NCI-H774 (cell line): ENCODE data around the gene LLCFC1.

Experiments used
- DNase-seq: peaks from one replicate; lab custom pipeline; 2025; lab: John Stamatoyannopoulos, UW

LLCFC1 gene

DNA sequence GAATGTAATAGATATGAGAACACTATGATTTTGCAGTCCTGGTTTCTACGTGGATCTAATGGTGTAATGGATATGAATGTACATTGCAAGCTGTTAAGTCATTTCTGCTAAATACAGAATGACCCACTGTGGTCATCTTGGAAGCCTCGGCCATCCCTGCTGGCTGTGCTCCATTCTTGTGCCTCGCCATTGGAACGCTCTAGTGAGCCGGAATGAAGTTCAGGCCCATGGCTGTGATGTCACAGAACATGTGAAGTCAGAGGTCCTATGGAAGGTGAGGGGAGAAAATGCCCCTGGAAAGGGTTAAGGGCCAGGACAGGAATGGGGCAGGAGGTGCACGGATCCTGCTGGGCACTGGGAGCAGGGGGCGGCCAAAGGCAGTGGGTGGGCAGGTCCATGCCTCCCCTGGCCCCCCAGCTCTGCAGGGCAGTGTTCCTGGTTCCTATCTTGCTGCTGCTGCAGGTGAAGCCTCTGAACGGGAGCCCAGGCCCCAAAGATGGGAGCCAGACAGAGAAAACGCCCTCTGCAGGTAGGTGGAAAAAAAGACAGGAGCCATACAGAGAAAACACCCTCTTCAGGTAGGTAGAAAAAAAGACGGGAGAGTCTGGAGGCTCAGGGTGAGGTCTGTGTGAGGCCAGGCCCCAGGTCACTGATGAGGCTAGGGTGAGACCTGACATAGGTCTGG lies at the start of gene LLCFC1:
Gene LLCFC1 (plus strand): TSS at position 259 of the 685 bp plus-strand sequence. CDS start 138 bp downstream, at position 397.
- no peak for DNase-seq

DNA sequence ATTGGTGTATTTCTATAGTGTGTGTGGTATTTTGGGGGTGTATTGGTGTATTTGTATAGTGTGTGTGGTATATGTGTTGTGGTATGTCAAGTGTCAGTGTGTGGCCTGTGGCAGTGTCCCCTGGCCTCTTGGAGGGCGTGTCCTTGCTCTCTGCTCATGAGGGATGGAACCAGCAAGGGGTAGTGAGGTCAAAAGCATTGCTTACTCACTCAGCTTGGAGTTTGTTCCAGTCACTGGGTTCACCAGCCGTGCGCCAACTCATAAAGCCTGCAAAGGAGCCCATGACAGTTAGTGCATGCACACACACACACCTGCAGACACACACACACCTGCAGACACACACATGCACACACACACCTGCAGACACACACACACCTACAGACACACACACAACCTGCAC lies 49.5 kb upstream of the LLCFC1 start:
- no peak for DNase-seq

DNA sequence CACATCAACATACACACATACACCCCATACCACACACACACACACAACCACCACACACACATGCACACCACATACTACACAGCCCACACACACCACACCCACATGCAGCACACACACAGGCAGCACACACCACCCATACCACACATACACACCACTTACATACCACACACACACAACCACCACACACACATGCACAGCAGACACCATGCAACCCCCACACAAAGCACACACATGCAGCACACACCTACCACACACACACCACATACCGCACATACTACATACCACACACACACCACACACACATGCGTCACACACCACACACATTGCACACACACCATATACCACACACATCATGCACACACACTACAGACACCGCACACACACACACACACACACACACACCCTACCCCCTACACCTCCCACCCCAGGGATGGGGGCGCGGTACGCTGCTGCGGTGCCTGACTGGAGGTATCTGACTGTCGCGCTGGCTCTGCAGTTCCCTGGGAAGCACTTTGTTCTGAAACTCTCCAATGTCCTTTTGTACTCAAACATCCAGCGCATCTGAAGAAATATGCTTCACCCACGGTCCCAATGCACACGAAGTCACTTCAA lies 48.3 kb upstream of the LLCFC1 start:
- no peak for DNase-seq

DNA sequence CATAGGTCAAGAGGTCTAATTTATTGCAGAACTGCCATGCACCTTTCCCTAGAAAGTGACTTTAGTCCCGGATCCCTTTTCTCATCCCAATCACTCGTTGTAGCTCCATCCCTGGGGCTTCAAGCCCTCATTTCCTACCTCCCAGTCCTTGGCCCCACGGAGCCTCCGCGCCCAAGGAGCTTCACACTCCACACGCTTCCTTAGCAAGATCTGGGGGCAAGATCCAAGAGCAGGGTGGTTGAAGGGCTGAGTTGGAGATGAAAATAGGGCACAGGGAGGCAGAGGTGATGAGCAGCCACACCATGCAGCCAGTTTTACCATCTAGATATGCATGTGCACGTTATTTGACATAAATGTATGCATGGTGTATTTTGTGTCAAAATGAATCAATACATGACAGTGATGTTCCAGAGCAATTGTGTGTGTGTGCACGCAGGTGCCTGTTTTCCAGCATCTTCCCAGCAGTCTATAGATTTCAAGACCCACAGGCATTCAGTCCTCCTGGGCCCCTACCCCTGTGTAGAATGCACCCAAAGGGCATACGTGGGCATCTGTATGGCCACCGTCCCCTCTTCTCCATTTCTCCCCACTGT lies 47.7 kb upstream of the LLCFC1 start:
- DNase-seq: no peak

GRCh38 chr7:142892951-142893350 lies 46.3 kb upstream of the LLCFC1 start:
- DNase-seq: no peak

- no peak for DNase-seq
Observed at GRCh38 chr7:142894112-142894984, 44.9 kb upstream of the LLCFC1 start.

DNA sequence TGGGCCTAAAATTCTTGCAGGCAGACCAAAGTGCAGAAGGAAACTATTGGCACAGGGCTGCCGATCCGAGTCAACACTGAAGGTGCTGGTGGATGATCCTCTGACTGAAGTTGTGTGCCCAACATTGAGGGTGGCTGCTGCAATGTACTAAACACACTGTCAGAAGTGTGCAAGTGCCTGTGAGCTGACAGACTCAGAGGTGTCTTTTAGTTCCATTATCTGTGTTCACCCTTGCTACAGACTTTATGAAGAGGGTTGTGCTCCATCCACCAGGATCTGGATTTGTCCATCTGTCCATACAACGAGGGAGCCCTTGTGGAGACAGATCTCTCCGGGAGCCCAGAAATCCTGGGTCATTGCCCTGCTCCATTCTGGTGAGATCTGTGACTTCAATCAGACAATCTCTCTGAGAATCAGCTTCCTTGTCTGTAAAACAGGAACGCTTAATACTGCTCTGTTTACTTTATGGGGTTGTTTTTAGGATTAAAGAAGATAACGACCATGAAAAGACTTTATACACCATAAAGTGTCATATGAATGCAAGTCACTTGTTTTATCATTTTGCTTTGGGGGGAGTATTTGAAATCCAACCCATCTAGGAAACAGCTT lies 44.2 kb upstream of the LLCFC1 start:
- no peak for DNase-seq

DNA sequence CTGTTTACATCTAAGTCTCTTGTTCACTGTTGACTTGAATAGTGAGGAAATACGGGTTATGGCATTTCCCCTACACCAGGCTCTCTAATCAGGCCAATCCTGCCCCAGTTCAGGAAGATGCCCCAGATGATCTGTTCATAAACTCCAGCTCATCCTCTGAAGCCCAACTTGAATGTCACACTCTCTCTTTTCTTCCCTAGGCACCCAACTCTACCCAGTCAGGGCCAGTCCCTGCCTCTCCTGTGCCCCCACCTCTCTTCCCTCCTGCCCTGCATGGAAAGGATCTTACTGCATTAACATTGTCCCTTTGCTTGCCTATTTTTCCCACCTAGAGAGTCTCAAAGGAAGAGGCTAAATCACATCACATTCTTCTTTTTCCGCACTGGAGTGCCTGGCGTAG lies 43.1 kb upstream of the LLCFC1 start:
- DNase-seq: no peak

DNA sequence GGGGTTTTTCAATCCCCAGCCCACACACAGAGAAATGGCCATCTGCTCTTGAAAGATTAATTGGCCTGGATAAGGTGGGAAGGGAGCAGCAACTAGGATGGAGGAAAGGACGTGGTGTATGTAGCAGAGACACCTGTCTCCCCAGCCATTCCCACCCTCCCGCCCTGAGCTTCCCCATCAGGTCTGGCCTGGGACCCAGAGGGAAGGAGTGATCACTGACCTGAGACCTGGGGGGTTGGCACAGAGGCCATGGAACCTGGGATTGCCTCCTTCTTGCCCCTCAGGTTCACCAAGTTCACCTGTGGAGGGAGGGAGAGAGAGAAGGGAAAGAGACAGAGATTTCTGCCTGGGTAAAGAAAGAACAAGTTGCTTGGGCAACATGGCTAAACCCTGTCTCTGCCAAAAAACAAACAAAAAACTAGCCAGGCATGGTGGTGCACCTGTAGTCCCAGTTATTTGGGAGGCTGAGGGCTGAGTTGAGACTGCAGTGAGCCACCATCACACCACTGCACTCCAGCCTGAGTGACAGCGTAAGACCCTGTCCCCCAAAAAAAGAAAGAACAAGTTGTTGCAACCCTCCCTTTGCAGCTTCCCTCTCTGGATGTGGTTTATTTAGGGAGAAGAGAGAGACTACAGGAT lies 42.4 kb upstream of the LLCFC1 start:
- DNase-seq: no peak

GRCh38 chr7:142897691-142898090 lies 41.6 kb upstream of the LLCFC1 start:
- DNase-seq: no peak

DNA sequence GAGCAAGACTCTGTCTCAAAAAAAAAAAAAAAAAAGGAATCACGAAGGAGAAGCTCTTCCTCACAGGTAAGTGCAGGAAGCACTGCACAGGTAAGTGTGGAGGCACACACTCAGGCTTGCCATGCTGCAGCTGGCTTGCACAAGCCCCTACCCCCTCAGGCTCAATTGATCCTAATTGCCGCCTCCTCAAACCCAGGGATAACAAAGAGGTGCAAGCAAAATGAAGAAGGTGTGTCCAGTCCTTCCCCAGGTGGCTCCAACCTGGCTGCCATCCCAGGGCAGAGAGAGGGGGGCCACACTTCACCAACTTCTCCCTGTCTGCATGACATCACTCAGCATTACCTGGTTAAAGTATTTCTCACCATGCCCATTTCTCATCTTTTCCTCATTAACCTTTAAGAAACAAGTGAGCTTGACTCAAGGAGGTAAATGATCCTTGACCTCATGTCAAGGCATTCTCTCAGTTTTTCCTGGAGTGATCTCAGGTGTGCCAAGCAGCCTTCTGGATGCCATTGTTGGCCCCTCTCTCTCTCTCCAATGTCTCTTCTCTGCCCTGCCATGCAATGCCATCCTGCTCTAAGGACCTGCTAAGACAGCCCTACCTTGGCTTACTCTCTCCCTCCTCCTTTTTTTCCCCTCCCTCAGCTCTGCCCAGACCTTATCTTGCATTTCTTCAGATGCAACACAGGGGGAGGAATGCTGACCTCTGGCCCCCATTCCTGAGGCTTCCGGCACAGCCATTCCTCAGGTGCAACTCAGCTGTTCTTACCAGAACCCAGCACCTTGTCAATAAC lies 40.7 kb upstream of the LLCFC1 start:
- no peak for DNase-seq

GRCh38 chr7:142899661-142900060 lies 39.6 kb upstream of the LLCFC1 start:
- DNase-seq: no peak

GRCh38 chr7:142901426-142902259 lies 37.6 kb upstream of the LLCFC1 start:
- DNase-seq: no peak

- no peak for DNase-seq
Observed at GRCh38 chr7:142904128-142904527, 35.2 kb upstream of the LLCFC1 start.

- DNase-seq: no peak
Observed at GRCh38 chr7:142905759-142906158, 33.5 kb upstream of the LLCFC1 start.

DNA sequence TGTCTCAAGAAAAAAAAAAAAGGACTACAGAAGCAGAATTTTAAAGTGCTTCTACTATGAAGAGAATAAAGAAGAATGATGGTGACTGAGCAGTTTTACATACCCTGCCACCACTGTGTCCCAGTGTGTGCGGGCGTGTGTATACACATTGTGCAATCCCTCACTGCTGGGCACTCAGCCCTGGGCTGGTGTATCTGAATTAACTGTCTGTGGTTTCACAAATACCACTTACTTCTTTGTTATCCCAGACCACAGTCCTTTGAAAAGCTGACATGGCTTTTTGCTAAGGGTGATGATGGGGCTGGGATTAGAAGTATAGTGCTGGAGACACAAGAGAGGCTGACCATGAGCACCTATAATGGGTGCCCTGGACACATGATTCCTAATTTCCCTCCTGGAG lies 32.6 kb upstream of the LLCFC1 start:
- no peak for DNase-seq

DNA sequence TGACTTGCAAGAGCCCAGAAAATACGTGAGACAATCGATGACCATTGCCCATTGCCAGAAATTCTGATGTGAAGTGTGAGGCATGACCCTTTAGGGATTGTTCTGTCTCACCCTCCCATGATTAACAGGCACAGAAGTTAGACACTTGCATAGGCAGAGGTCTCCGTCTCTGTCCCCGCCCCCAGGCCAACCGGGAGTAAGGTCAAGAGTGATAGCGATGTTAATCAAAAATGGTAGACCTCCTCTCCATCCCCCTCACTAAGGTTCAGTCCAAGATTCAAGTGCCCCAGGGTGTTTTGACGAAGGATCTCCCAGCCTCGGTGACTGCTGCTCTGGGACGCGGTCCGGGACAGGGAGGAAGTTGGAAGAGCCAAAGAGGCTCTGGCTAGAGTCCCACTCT lies 31.0 kb upstream of the LLCFC1 start:
- no peak for DNase-seq

DNA sequence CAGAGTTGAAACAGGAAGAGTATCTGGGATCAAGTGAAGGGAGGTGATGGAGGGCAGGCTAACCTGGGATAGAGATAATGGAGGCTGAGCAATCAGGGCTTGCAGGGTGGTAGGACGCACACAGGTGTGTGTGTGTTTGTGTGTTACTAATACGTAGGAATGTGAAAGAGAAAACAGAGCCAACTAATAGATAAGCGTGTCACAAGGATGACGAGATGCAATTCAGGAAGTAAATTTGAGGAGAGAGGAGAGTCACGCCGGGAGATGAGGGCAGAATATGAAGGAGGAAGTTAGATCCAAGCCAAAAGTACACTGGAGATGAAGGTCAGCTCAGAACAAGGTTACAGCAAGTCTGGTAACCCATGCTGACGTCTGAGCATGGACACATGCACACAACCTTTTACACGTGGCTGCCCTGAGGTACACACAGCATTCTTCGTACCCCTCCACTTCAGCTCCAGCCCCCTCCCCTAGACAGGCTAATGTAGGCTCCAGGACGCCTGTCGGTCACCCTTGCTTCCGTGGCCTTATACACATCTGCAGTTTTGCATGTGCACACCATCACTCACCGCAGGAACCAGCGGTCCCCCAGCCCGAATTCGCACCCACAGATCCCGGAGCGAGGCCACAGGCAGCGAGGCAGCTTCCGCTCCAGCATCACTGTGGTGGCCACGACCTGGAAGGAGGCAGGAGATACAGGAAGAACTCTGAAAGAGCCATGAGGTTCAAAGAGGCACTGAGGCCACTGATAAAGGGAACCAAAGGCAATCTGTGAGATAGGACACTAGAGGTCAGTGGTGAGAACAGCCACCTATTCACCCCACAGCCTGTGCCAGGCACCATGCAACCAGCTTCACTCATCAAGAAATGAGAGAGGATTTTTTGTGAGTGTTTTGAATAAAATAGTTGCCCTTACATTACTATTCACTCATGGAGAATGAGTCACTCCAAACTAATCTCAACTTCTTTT lies 30.1 kb upstream of the LLCFC1 start:
- no peak for DNase-seq

GRCh38 chr7:142910031-142910433 lies 29.3 kb upstream of the LLCFC1 start:
- no peak for DNase-seq
